ENCODE measurements around the gene KCND3.

KCND3 gene

DNA sequence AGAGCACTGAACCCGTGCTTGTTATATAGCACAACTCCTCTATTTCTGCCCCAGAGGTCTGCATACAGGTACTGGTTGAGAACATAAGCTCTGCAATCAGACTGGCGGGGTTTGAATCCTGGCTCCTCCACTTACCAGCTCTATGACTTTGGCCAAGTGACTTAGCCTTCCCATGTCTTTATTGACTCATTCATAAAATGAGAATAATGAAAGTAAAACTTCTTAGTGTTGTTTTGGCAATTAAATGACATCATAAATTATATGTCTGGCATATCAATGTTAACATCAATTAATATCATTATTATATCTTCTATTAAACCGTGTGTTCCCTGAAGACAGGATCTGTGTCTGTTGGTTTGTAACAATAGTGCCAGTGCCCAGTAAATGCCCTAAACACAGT lies 254.6 kb downstream of the KCND3 start:
- DNase-seq (ENCODE audit: low read depth), result no peak
- no peak overlapping the region for H3K4me3 ChIP-seq (ENCODE audit: low read length)
- TF ChIP-seq, protein P1, sequence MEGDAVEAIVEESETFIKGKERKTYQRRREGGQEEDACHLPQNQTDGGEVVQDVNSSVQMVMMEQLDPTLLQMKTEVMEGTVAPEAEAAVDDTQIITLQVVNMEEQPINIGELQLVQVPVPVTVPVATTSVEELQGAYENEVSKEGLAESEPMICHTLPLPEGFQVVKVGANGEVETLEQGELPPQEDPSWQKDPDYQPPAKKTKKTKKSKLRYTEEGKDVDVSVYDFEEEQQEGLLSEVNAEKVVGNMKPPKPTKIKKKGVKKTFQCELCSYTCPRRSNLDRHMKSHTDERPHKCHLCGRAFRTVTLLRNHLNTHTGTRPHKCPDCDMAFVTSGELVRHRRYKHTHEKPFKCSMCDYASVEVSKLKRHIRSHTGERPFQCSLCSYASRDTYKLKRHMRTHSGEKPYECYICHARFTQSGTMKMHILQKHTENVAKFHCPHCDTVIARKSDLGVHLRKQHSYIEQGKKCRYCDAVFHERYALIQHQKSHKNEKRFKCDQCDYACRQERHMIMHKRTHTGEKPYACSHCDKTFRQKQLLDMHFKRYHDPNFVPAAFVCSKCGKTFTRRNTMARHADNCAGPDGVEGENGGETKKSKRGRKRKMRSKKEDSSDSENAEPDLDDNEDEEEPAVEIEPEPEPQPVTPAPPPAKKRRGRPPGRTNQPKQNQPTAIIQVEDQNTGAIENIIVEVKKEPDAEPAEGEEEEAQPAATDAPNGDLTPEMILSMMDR (conservative IDR thresholded peaks at IDR 0.05; ENCODE audit: low read length), result no peak

DNA sequence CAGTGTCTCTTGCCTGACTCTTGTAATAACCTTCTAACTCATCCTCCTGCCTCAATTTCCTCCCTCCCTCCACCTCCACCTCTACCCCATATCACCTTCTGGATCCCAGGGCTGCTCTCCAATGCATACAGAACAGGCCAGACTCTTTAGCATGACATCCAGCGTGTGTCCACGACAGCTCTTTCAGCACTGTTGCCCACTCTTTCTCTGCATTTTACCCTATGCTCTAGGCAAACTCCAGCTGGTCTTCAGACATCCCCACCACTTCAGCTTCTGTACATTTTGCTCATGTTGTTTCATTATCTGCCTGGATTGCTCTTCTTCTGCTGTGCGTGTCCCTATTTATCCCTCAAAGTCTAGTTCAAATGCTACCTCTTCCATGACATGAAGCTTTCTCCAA lies 255.0 kb downstream of the KCND3 start:
- H3K4me3 ChIP-seq (ENCODE audit: low read length), result no peak overlapping the region
- TF ChIP-seq, protein P1 (conservative IDR thresholded peaks at IDR 0.05; ENCODE audit: low read length), result no peak
- DNase-seq (ENCODE audit: low read depth), result no peak

DNA sequence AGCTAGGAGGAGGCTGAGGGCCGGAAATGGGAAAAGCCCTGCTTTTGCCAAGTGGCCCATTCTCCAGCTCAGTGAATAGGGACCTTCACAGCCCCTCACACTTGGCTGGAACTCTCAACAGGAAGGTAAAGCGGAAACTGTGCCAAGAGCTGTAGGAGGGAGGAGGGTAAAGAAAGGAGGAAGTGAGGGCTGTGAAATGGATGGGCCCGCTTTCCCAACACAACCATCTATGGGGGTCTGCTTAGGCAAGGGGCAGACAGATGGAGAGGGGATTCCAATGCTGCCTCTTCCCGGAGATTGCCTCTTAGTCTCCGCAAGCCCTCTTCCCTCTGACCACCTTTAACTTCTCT lies 255.5 kb downstream of the KCND3 start:
- TF ChIP-seq, protein P1 (conservative IDR thresholded peaks at IDR 0.05; ENCODE audit: low read length), result no peak
- no peak for DNase-seq (ENCODE audit: low read depth)

DNA sequence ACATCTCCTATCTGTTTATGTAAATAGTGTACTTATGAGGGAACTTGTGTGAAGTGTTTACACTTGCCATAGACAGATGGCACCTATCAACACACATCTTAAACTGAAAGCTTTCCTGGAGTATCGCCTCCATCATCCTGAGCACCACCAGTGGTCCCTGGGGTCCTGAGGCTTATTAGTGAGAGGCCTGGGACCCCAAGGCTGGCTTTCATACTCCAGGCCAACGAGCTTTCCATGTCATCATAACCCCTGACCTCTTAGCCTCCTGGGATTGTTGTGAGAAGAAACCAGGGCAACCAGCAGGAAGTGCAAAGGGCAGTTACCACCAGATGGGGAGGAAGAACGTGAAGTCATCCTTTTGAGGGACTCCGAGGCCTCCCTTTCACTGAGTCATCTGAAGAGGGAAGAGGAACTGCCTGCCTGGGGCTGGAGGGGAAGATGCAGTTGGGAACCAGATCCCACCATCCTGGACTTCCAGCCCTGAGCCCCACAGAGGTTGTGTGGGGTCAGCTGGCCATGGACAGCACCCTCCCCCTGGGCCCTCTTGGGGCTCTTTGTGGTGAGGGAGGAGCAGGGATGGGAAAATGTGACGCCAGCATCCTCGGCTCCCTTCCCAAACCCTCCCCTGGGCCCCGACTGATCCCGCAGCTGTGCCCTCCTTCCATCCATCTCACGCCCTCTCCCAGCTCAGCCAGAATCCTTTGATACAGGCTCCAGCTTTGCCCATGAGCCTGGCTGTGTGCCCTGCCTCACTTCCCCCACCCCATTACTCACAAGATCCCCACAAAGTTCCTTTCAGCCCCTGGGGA lies 256.1 kb downstream of the KCND3 start:
- TF ChIP-seq, protein P1 (conservative IDR thresholded peaks at IDR 0.05; ENCODE audit: low read length), result no peak
- no peak overlapping the region for H3K4me3 ChIP-seq (ENCODE audit: low read length)
- DNase-seq (ENCODE audit: low read depth), result peak; percentile 78

More for the DNA sequence above, 255.5 kb downstream of the KCND3 start:
- no peak overlapping the region for H3K4me3 ChIP-seq (ENCODE audit: low read length)

DNA sequence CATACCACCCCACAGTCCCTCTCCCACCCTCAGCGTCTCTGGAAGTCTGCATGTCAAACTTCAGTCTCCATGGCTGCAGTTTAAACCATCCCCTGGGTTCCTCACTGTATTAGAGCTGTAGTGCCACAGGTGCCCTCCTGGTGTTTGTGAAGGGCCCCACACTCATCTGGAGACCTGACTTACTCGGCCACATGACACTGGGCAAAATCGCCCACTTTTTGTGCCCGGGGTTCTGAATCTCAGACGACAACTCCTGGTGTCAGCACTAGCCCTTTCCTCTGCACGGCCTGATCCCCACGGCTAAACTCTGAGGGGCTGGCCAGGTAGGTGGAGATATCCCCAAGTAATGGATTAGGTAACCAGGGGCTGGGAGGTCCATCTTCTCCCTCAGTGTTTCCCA lies 256.8 kb downstream of the KCND3 start:
- TF ChIP-seq, protein P1 (conservative IDR thresholded peaks at IDR 0.05; ENCODE audit: low read length), result no peak
- H3K4me3 ChIP-seq (ENCODE audit: low read length), result no peak overlapping the region
- no peak for DNase-seq (ENCODE audit: low read depth)

DNA sequence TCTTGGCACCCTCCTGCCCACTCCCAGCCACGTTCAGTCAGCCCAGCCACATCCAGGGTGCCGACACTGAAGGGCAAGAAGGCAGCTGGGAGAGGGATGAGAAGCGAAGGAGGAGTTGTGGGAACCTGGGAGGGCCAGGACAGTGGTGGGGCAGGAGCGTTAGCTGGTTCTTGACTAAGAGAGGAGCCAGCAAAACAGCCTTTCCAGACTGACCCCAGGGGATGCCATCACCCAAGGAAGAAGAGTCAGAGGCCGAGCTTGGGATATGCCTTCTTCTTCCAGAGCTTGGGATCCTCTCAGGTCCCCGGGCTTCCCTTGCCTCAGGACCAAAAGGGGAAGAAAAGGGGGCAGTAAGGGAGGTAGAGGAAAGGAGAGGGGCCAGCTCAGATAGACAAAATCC lies 257.5 kb downstream of the KCND3 start:
- no peak overlapping the region for H3K4me3 ChIP-seq (ENCODE audit: low read length)
- no peak for DNase-seq (ENCODE audit: low read depth)
- TF ChIP-seq, protein P1 (conservative IDR thresholded peaks at IDR 0.05; ENCODE audit: low read length), result no peak

DNA sequence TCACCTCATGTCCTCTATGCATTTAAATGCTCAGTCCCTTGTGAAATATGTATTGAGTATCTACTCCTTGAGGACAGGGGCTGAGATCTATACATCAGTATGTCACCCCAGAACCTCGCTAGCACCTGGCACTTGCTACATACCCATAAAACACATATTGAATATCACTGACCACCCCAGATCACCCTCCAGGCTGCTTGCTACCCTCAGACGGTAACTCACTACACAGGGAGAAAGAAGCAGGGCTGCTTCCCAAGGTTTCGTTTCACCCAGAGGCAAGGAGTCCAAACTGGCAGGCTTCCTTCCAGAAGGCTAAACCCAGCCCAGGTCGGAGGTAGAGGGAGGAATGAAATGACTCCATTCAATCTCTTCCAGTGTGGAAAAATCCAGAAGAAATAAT lies 258.8 kb downstream of the KCND3 start:
- no peak overlapping the region for H3K4me3 ChIP-seq (ENCODE audit: low read length)
- DNase-seq (ENCODE audit: low read depth), result no peak
- TF ChIP-seq, protein P1 (conservative IDR thresholded peaks at IDR 0.05; ENCODE audit: low read length), result no peak

All from AG10803 (cell line).